MM.1S (cell line): Measurements from ENCODE around the gene COL12A1.

Experiments used
- DNase-seq: peaks from one replicate; pipeline ENCODE4 v3.0.0-alpha.2; 2015
- H2AFZ ChIP-seq: fragments of 300-600 bp; sonication (generic); 2 replicates; pipeline ENCODE4 v1.6.0; 2016; ENCODE audit warnings: antibody characterized with exemption, low read length
- H3F3A ChIP-seq: fragments of 300-600 bp; sonication (generic); 2 replicates; pipeline ENCODE4 v1.6.1; 2016; ENCODE audit warnings: mild to moderate bottlenecking, antibody characterized with exemption, low read length, moderate library complexity, mixed read lengths; ENCODE audit not compliant: insufficient read depth
- H3K27ac ChIP-seq: fragments of 300-600 bp; sonication (generic); 2 replicates; pipeline ENCODE4 v1.5.1; 2016; ENCODE audit warnings: mild to moderate bottlenecking, low read length
- H3K27me3 ChIP-seq: fragments of 300-600 bp; sonication (generic); replicated peaks from 2 replicates; pipeline ENCODE4 v1.6.0; 2016; ENCODE audit warnings: low read length; ENCODE audit not compliant: insufficient read depth
- H3K36me3 ChIP-seq: fragments of 300-600 bp; sonication (generic); replicated peaks from 2 replicates; pipeline ENCODE4 v1.6.1; 2016; ENCODE audit warnings: mild to moderate bottlenecking, low read length, mixed read lengths; ENCODE audit not compliant: insufficient read depth
- H3K4me1 ChIP-seq: fragments of 300-600 bp; sonication (generic); 2 replicates; pipeline ENCODE4 v1.6.1; 2016; ENCODE audit warnings: low read length, mixed read lengths
- H3K4me2 ChIP-seq: fragments of 300-600 bp; sonication (generic); 2 replicates; pipeline ENCODE4 v1.6.0; 2016; ENCODE audit warnings: low read depth, low read length
- H3K4me3 ChIP-seq: fragments of 300-600 bp; sonication (generic); 2 replicates; pipeline ENCODE4 v1.5.1; 2016; ENCODE audit warnings: low read length, mixed read lengths
- H3K79me2 ChIP-seq: fragments of 300-600 bp; sonication (generic); 2 replicates; pipeline ENCODE4 v1.6.1; 2016; ENCODE audit warnings: mixed run types, low read length, mixed read lengths
- H3K9ac ChIP-seq: fragments of 300-600 bp; sonication (generic); 2 replicates; pipeline ENCODE4 v1.6.1; 2016; ENCODE audit warnings: low read length, mixed read lengths
- H3K9me2 ChIP-seq: fragments of 300-600 bp; sonication (generic); replicated peaks from 2 replicates; pipeline ENCODE4 v1.6.1; 2016; ENCODE audit warnings: mild to moderate bottlenecking, low read length, mixed read lengths; ENCODE audit not compliant: insufficient read depth
- H3K9me3 ChIP-seq: fragments of 300-600 bp; sonication (generic); replicated peaks from 2 replicates; pipeline ENCODE4 v1.6.1; 2016; ENCODE audit warnings: mild to moderate bottlenecking, low read length, mixed read lengths; ENCODE audit not compliant: insufficient read depth
- H4K20me1 ChIP-seq: fragments of 300-600 bp; sonication (generic); 2 replicates; pipeline ENCODE4 v1.6.1; 2016; ENCODE audit warnings: mild to moderate bottlenecking, low read length, moderate library complexity, mixed read lengths; ENCODE audit not compliant: insufficient read depth
- EZH2 ChIP-seq: fragments of 300-600 bp; sonication (generic); optimal IDR thresholded peaks from 2 replicates; pipeline ENCODE3; 2017; ENCODE audit warnings: low read depth, mild to moderate bottlenecking, antibody characterized with exemption, low read length, mixed read lengths
- EZH2phosphoT487 ChIP-seq: fragments of 300-600 bp; sonication (generic); IDR thresholded peaks from 2 replicates; pipeline ENCODE4 v1.6.1; 2018; ENCODE audit warnings: antibody characterized with exemption, low read length
- TF ChIP-seq, protein P1 (sequence below): fragments of 300-600 bp; sonication (generic); IDR thresholded peaks from 2 replicates; pipeline ENCODE4 v1.5.1; 2016; ENCODE audit warnings: antibody characterized with exemption, low read length, mixed read lengths

The COL12A1 gene

GRCh38 chr6:75169689-75170586 lies 35.9 kb downstream of the COL12A1 start:
- Histone ChIP-seq H3K79me2 (no peaks in the 10 kb centered on the region), H3K4me2 (no peak overlapping the region), H3K4me1 (no peaks in the 10 kb centered on the region), H3K9me2 (no peaks in the 10 kb centered on the region), H3K9me3 (no peaks in the 10 kb centered on the region), H3K27me3 (no peaks in the 10 kb centered on the region), H3K9ac (no peak overlapping the region), H3K36me3 (no peaks in the 10 kb centered on the region), H3F3A (no peaks in the 10 kb centered on the region), H3K27ac (no peak overlapping the region), H4K20me1 (no peaks in the 10 kb centered on the region), H3K4me3 (no peak overlapping the region), H2AFZ (no peak overlapping the region)
- TF ChIP-seq EZH2 (no peak), EZH2phosphoT487 (no peak)
- TF ChIP-seq, protein P1, sequence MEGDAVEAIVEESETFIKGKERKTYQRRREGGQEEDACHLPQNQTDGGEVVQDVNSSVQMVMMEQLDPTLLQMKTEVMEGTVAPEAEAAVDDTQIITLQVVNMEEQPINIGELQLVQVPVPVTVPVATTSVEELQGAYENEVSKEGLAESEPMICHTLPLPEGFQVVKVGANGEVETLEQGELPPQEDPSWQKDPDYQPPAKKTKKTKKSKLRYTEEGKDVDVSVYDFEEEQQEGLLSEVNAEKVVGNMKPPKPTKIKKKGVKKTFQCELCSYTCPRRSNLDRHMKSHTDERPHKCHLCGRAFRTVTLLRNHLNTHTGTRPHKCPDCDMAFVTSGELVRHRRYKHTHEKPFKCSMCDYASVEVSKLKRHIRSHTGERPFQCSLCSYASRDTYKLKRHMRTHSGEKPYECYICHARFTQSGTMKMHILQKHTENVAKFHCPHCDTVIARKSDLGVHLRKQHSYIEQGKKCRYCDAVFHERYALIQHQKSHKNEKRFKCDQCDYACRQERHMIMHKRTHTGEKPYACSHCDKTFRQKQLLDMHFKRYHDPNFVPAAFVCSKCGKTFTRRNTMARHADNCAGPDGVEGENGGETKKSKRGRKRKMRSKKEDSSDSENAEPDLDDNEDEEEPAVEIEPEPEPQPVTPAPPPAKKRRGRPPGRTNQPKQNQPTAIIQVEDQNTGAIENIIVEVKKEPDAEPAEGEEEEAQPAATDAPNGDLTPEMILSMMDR = no peak
- DNase-seq = no peak

GRCh38 chr6:75167851-75168250 lies 38.0 kb downstream of the COL12A1 start:
- no peak overlapping the region for H3K9ac ChIP-seq
- no peak overlapping the region for H3K4me2 ChIP-seq

GRCh38 chr6:75167325-75167724 lies 38.5 kb downstream of the COL12A1 start:
- Histone ChIP-seq H3K4me3 (no peak overlapping the region), H3K79me2 (no peaks in the 10 kb centered on the region), H2AFZ (no peak overlapping the region), H3K36me3 (no peaks in the 10 kb centered on the region), H3K4me1 (no peaks in the 10 kb centered on the region), H3K9ac (no peak overlapping the region), H3K9me3 (no peaks in the 10 kb centered on the region), H4K20me1 (no peaks in the 10 kb centered on the region), H3K27me3 (no peaks in the 10 kb centered on the region), H3K27ac (no peak overlapping the region), H3F3A (no peaks in the 10 kb centered on the region), H3K4me2 (no peak overlapping the region), H3K9me2 (no peaks in the 10 kb centered on the region)
- no peak for TF ChIP-seq EZH2phosphoT487
- no peak for TF ChIP-seq EZH2
- TF ChIP-seq, protein P1 = no peak
- no peak for DNase-seq

More at GRCh38 chr6:75167851-75168250, 38.0 kb downstream of the COL12A1 start:
- TF ChIP-seq EZH2 = no peak
- TF ChIP-seq, protein P1 = no peak
- TF ChIP-seq EZH2phosphoT487 = no peak
- Histone ChIP-seq H3F3A (no peaks in the 10 kb centered on the region), H3K27ac (no peak overlapping the region), H3K36me3 (no peaks in the 10 kb centered on the region), H4K20me1 (no peaks in the 10 kb centered on the region), H3K27me3 (no peaks in the 10 kb centered on the region), H3K79me2 (no peaks in the 10 kb centered on the region), H3K9me2 (no peaks in the 10 kb centered on the region), H2AFZ (no peak overlapping the region), H3K9me3 (no peaks in the 10 kb centered on the region), H3K4me1 (no peaks in the 10 kb centered on the region), H3K4me3 (no peak overlapping the region)
- no peak for DNase-seq
